Esophagus squamous epithelium (tissue), 4 donors: ENCODE measurements around the gene ADGRV1.

Experiments used
- POLR2A ChIP-seq, 4 donors: fragments of 450-650 bp; IDR thresholded peaks; one replicate each; pipeline ENCODE4 v1.6.1; 2017; ENCODE audit warnings: antibody characterized with exemption in 4 of 4, mild to moderate bottlenecking in 4 of 4, moderate library complexity in 3 of 4
- TF ChIP-seq, protein P1 (sequence below), 6 experiments: fragments of 450-650 bp in 4 of 6; fragments of 200-600 bp in 2 of 6; sonication (generic) in 2 of 6; IDR thresholded peaks; one replicate each; pipeline ENCODE4 v1.5.1; 2016 to 2019; ENCODE audit warnings: antibody characterized with exemption in 6 of 6, mild to moderate bottlenecking in 4 of 6, moderate library complexity in 4 of 6

DNA sequence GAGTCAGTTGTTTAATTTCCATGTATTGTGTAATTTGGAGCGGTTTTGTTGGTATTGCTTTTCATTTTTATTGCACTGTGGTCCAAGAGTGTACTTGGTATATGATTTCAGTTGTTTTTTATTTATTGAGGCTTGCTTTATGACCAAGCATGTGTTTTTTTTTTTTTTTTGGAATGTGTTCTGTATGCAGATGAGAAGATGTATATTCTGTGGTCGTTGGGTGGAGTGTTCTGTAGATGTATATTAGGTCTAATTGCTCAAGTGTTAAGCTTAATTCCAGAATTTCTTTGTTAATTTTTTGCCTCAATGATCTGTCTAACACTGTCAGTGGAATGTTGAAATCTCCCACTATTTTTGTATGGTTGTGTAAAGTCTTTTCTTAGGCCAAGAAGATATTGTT, 23.4 kb downstream of the ADGRV1 start:
- TF ChIP-seq, protein P1, sequence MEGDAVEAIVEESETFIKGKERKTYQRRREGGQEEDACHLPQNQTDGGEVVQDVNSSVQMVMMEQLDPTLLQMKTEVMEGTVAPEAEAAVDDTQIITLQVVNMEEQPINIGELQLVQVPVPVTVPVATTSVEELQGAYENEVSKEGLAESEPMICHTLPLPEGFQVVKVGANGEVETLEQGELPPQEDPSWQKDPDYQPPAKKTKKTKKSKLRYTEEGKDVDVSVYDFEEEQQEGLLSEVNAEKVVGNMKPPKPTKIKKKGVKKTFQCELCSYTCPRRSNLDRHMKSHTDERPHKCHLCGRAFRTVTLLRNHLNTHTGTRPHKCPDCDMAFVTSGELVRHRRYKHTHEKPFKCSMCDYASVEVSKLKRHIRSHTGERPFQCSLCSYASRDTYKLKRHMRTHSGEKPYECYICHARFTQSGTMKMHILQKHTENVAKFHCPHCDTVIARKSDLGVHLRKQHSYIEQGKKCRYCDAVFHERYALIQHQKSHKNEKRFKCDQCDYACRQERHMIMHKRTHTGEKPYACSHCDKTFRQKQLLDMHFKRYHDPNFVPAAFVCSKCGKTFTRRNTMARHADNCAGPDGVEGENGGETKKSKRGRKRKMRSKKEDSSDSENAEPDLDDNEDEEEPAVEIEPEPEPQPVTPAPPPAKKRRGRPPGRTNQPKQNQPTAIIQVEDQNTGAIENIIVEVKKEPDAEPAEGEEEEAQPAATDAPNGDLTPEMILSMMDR (IDR thresholded peaks at IDR 0.05) = no peak
- no peak for TF ChIP-seq POLR2A (IDR thresholded peaks at IDR 0.05)
